ENCODE measurements around the gene HOXD4. TPM values are rescaled to one million over a fixed set of nuclear protein-coding genes. Genes with fewer than 3 reads are reported as not detected.

HOXD4 gene
- total RNA-seq, 3 donors from 2014 or later = 4.7 to 6.5 (median 5.9) TPM

DNA sequence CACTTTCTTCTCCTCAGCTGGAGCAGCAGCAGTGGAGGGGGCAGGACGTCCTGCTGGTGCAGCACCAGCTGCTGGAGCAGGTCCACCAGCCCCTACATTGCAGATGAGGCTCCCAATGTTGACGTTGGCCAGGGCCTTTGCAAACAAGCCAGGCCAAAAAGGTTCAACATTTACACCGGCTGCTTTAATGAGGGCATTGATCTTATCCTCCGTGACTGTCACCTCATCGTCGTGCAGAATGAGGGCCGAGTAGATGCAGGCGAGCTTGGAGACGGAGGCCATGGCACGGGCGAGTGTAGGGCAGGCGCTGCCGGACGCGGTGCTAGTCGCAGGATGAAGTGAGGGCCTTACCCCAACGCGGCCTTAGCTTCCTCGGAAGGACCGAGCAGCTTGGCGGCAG lies 49.6 kb downstream of the HOXD4 start:
- ATAC-seq = no peak
- H3K36me3 ChIP-seq (ENCODE audit: low read depth) = no peaks in the 10 kb centered on the region
- H3K4me1 ChIP-seq (ENCODE audit: low read depth) = no peaks in the 10 kb centered on the region
- intact Hi-C loops (cut with DNase I, micrococcal nuclease) = no loop called here
- H3K4me3 ChIP-seq = no peak overlapping the region
- no peak for DNase-seq
- H3K9me3 ChIP-seq = no peaks in the 10 kb centered on the region
- TF ChIP-seq CTCF (IDR thresholded peaks at IDR 0.05) = no peak

DNA sequence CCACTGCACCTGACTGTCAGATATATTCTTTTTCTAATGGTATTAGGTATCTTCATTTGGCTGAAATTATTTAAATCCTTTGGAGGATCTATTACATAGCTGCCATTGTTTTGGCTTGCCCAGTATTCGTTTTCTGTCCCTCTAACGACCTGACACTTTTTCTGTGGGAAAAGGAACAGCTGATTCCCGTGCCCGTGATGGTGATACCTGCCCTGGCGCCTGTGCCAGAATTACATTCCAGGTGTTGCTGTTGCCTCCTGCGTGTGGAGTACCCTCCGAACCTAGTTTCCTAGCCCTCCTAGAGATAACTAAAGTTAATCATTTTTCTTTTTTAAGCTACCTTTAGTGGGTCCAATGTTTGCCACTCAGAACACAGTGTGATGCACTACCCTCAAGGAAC lies 51.1 kb downstream of the HOXD4 start:
- H3K36me3 ChIP-seq (ENCODE audit: low read depth) = no peaks in the 10 kb centered on the region
- ATAC-seq = no peak
- intact Hi-C loops (cut with DNase I, micrococcal nuclease) = no loop called here
- no peak for DNase-seq
- H3K9me3 ChIP-seq = no peaks in the 10 kb centered on the region
- no peak overlapping the region for H3K4me3 ChIP-seq
- TF ChIP-seq CTCF (IDR thresholded peaks at IDR 0.05) = no peak
- H3K4me1 ChIP-seq (ENCODE audit: low read depth) = no peaks in the 10 kb centered on the region

Small RNA genes within 50 kb of the gene (microRNA-seq; reads per million reads assigned to microRNA genes)
- 20,104 reads per million, percentile 97 among the genes with 10 or more reads in this experiment for gene MIR10B

Other genes starting within 250 kb of the HOXD4 start
- gene LNPK, start 149.3 kb upstream of the HOXD4 start, total RNA-seq = 10 to 100 TPM; 33.4 to 35.9 (median 35.3) TPM
- gene EVX2, start 67.6 kb upstream of the HOXD4 start, total RNA-seq = under 1 TPM in 1 of 3 donors, not detected in 2; 0.12 TPM
- 1 to 10 TPM in 2 of 3 donors, not detected in 1; 1.1 to 1.5 TPM for gene HOXD13, start 58.8 kb upstream of the HOXD4 start, total RNA-seq
- not detected for gene HOXD12, start 51.8 kb upstream of the HOXD4 start, total RNA-seq
- 1 to 10 TPM; 1.2 to 2.1 (median 2.1) TPM for gene HOXD11, start 44.3 kb upstream of the HOXD4 start, total RNA-seq
- 1 to 10 TPM; 1.8 to 4.1 (median 3.0) TPM for gene HOXD10, start 34.8 kb upstream of the HOXD4 start, total RNA-seq
- gene HOXD9, start 28.8 kb upstream of the HOXD4 start, total RNA-seq = 1 to 10 TPM; 2.1 to 5.6 (median 2.2) TPM
- gene HOXD8, start 21.8 kb upstream of the HOXD4 start, total RNA-seq = 10 to 100 TPM in 1 of 3 donors, 1 to 10 TPM in 2; 4.9 to 13.8 (median 5.6) TPM
- 1 to 10 TPM; 5.8 to 7.0 (median 6.0) TPM for gene HOXD3, start 5.8 kb downstream of the HOXD4 start, total RNA-seq
- 1 to 10 TPM; 2.2 to 5.9 (median 4.6) TPM for gene HOXD1, start 37.1 kb downstream of the HOXD4 start, total RNA-seq
- gene MTX2, start 117.9 kb downstream of the HOXD4 start, total RNA-seq = 10 to 100 TPM; 27.5 to 29.9 (median 29.8) TPM